ENCODE data around the gene ZNF212.

The ZNF212 gene

DNA sequence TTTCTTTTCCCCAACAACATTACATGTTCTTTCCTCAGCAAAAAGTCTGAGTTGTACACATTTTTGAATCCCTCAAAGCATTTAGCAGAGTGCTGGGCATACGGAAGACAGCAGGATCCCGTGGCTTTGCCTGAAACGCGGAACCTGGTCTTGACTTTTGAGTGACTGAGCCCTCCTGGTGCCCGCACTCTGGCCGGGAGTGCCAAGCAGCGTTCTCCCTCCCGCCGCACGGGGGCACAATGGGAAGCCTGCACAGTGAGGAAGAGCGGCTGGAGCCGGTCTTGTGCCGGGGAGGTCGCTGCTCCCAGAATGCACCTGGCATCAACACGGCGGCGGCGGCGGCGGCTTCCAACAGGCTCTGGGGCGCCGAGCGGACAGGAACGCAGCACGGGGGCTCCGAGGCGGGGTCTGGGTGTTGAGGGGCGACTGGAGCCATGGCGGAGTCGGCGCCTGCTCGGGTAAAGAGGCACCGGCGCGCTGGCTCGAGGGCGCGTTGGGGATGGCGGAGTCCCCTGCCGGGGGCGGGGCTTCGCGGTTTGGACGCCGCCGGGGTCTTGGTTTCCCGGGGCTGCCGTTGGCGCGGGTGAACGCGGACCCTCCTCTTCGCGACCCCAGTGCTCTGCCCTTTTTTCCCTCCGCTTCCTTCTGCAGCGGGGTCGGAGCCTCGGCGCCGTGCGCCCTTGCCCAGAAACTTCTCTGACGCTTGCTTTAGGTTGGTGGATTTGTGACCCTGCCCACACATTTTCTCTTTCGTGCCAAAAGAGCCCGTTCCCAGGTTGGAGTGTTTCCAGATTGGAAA is at the start of gene ZNF212:
TSS of gene ZNF212 (plus strand) at position 307 of the 799 bp plus-strand sequence. CDS start at position 435, 128 bp downstream.
- DNase-seq (ENCODE audit: low read depth in 2 of 3, low spot score in 2 of 3), result peak; percentile 74 to 79 (median 75)

DNA sequence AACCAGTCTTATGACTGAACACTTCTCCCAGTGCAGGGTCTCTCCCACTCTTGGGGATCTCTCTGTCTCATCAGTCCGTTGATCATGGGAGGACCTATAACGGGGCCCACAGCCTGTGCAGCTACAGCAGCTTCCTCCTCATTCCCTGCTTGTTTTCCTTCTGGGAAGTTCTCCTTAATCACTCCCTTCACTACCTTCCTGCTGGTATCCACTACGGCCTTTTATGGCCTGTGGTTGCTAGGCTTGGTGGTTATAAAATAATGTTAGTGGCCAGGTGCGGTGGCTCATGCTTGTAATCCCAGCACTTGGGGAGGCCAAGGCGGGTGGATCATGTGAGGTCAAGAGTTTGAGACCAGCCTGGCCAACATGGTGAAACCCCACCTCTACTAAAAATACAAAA is 47.6 kb upstream of the ZNF212 start:
- DNase-seq (ENCODE audit: low read depth in 2 of 3, low spot score in 2 of 3), result no peak

DNA sequence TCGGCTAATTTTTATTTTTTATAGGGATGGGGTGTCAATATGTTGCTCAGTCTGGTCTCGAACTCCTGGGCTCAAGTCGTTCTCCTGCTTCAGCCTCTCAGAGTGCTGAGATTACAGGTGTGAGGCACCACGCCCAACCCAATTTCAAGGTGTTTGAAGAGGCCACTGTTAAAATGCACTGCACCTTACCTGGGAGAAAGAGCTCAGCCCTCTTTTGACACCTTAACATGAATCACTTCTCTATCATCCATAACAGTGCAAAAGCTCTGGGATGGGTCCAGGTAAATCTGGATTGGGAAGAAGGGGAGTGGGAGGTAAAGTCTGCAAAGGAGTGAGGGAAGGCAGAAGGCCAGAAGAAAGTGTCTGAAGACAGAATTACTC is 44.7 kb upstream of the ZNF212 start:
- DNase-seq (ENCODE audit: low read depth in 2 of 3, low spot score in 2 of 3), result no peak

DNA sequence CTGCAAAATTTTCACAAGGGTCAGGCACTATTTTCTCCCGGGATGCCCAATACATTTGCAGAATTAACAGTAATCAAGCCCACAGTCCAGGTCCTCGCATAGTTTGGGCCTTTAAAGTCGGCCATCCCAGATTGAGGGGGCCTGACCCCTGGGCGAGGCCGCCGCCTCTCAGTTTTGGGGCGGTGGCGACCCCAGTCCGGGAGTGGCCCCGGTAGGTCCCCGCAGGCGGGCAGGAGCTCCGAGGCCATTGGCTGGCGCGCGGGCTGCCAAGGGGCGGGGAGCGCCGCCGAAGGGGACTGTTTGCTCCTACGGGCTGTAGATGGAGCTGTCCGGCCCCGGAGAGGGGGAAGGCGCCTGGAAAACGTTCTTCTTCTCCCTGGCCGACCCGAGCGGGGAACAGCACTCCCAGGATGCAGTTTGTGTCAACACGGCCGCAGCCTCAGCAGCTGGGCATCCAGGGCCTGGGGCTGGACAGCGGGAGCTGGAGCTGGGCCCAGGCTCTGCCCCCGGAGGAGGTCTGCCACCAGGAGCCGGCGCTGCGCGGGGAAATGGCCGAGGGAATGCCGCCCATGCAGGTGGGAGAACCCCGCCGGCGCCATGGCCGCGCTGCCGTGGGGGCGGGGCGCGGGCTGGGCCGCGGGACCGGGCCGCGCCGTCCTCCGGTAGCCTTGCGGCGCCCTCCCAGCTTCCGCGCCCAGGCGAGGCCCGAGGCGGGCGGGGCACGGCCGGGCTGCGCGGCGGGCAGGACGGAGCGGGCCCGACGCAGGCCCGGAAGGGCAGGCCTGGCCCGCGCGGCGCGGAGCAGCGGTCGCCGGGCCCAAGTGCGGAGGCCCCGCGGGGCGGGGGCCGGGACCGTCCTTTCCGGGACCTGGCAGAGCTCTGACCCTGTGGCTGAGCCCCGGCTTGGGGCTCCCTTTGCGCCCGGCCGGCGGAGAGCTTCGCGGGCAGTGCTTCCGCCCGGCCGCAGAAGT is 44.0 kb upstream of the ZNF212 start, which contains the start of gene ZNF282:
TSS of gene ZNF282 (plus strand) at position 367 of the 971 bp plus-strand sequence. CDS start at position 411, 44 bp downstream.
- peak; percentile 59 to 71 (median 60) for DNase-seq (ENCODE audit: low read depth in 2 of 3, low spot score in 2 of 3)

DNA sequence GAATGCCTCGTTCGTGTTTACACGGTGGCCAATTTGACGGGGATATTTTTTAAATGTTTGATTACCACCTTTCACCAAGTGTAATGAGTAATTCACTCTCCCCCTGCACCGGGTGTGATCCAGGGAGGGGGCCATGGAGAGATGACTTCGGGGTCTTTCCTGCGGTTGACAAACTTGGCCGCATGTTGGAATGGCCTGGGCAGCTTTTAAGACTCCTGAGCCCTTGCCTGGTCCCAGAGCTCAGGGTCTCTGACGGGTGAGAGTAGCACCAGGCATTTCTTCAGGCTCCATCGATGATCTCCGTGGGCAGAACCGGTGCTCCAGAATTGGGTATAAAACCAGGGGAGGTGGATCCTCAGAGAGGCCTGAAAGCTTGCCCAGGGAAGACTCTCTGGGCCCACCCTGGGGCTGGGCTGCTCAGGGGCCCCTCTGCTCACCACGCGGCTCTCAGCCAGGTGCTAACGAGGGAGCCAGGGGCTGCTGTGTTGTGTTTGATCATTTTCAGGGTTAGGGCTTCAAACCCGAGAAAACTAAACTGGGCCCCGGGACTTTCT is 43.2 kb upstream of the ZNF212 start:
- DNase-seq (ENCODE audit: low read depth in 2 of 3, low spot score in 2 of 3), result peak in 1 of 3 experiments; percentile 19

DNA sequence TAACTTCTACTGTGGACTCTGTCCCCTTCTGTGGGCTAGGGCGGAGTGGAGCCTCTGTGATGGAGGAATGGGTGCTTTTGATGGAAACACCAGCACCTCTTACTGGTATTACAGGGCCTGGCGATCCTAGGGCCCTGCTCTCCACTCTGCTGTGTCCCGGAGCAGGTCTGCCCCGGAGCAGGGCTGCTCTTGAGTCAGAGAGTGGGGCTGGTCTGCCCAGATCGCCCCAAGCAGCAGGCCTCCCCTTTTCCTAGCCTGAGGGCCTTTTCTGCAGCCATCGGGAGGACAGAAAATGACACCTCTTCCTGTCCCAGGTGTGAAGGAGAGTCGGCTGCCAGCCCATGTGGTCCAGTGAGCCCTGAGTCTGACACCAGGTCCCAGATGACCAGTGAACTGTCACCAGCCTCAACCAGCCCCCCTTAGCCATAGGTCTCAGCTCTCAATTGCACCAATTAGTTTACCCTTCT is 42.7 kb upstream of the ZNF212 start:
- DNase-seq (ENCODE audit: low read depth in 2 of 3, low spot score in 2 of 3), result no peak

DNA sequence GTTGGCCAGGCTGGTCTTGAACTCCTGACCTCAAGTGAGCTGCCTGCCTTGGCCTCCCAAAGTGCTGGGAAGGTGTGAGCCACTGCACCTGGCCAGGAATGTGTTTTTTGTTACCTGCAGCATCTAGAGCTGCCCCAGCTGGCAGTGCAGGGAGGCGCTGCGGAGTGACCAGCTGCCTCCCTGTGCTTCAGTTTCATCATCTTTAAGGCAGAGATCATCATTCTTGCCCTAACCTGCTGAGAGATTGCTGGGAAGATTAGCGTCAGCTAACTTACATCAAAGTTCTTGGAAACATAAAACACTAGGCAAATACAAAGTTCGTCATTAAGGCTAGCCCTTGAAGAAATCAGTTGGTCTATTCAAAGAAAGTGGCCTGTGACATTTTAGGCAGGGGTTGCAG is 41.8 kb upstream of the ZNF212 start:
- DNase-seq (ENCODE audit: low read depth in 2 of 3, low spot score in 2 of 3), result no peak

DNA sequence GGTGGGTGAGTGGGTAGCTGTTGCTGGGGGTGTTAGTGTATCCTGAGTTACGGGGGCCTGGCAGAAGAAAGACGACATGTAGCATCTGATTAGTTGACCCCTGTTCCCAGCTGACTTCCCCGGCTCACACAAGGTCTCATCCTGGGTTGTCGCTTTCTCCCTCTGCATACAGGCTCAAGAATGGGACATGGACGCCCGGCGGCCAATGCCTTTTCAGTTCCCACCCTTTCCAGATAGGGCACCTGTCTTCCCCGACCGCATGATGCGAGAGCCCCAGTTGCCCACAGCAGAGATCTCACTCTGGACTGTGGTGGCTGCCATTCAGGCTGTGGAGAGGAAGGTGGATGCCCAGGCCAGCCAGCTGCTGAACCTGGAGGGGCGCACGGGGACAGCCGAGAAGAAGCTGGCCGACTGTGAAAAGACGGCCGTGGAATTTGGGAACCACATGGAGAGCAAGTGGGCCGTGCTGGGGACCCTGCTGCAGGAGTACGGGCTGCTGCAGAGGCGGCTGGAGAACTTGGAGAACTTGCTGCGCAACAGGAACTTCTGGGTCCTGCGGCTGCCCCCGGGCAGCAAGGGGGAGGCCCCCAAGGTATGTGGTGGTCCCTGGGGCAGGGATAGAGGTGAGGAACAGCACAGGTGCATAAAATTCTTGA is 41.2 kb upstream of the ZNF212 start:
- no peak for DNase-seq (ENCODE audit: low read depth in 2 of 3, low spot score in 2 of 3)

DNA sequence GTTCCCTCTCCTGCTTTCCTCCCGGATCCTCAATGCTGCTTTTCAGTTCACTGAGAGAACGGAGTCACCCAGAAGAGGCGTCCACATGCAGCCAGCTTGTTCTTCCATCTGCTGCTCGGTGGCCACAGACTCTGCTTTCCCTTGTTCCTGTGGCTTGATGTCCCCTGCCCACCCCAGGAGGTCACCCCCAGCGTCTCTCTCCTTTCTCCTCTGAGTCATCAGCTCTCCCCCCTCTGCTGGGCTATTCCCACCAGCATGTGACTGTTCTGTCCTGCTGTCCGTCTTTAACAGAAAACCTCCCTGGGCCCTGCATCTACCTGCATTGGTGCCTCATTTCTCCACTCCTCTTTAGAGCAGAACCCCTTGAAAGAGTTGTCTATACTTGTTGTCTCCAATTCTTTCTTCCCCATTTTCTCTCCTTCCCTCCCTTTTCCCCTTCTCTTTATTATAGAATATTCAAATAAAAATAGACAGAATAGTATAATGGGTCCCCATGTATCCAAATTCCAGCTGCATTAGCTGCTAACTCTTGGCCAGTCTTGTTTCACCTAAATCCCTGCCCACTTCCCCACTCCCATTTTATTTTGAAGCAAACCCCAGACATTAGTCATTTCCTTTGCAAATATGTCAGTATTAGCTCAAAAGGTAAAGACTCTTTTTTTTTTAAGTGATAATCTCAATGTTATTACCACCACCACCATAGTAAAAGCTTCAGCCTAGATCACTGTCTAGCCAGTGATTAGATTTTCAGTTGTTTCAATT is 40.0 kb upstream of the ZNF212 start:
- DNase-seq (ENCODE audit: low read depth in 2 of 3, low spot score in 2 of 3), result no peak

DNA sequence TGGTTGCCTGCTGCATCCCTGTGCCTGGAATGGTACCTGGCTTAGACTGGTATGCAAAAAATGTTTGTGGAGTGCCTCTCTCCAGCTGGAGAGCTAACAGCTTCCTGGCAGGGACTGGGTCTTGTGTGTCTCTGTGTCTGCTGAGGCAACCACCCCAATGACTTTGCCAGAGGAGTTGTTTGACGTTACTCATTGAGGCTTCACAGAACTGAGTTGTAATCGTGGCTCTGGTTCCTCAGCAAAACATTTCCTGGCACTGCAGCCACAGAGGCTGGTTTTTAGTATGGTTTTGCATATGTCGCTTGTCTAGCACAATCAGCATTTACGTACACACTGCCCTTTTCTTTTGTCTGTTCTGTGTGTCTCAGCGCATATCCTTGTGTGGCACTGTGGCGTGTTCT is 36.6 kb upstream of the ZNF212 start:
- DNase-seq (ENCODE audit: low read depth in 2 of 3, low spot score in 2 of 3), result no peak

DNA sequence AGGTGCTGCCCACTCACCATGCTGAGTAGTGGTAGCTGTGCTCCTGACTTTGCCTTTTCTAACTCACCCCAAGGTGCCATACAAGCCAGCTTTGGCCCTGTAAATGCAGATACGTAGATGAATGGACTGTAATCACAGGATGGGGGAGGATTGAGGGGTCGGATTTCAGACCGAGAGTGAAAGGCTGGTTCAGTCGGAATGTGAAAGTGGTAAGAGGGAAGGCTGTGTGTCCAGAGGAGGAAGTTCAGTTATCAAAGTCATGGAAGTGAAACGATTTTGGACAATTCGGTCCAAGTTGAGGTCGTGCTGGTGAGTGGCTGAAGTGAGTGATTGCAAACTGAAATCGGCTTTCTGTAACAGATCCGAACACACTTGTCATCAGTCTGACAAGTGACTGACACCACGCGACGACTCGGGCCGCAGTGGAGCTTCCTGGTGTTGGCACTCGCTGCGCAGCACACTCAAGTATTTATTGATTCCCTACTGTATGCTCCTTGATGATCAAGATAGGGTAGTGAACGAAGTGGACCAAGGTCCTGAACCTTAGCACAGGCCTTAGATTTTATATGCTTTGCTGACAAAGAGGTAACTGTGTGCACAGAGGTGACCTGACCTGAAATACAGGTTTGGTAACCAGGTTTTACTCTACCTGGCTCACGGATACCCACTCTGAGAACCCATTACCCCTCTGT is 33.6 kb upstream of the ZNF212 start:
- no peak for DNase-seq (ENCODE audit: low read depth in 2 of 3, low spot score in 2 of 3)

DNA sequence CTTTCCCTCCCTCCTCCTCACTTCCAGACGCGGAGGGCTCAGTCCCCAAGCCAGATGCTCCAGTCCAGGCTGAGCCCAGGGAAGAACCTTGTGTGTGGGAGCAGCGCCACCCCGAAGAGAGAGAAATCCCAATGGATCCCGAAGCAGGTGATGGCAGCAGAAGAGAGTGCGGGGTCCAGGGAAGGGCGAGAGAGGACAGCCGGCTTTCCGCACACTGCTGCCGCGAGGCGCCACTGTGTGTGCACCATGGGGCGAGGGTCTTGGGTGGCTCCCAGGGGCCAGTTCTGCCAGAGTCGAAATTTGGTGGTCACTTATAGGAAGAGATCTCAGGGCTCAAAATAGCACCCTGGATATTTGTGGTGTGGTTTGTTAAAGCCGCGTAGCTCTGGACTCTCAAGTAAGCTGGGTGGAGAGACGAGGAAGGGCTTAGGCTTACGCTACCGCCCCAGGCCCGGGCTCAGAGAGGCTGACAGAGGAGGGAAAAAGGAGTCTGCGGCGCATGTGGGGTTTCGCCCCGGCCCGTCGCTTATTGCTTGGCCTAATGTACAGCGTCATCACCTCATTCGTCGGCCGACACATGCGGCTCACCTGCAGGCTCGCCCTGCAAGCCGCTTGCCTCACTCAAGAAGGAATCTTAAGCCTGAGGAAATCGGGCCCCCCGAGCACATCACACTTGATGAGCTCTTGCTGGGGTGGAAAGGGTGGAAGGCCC is 32.0 kb upstream of the ZNF212 start:
- no peak for DNase-seq (ENCODE audit: low read depth in 2 of 3, low spot score in 2 of 3)

DNA sequence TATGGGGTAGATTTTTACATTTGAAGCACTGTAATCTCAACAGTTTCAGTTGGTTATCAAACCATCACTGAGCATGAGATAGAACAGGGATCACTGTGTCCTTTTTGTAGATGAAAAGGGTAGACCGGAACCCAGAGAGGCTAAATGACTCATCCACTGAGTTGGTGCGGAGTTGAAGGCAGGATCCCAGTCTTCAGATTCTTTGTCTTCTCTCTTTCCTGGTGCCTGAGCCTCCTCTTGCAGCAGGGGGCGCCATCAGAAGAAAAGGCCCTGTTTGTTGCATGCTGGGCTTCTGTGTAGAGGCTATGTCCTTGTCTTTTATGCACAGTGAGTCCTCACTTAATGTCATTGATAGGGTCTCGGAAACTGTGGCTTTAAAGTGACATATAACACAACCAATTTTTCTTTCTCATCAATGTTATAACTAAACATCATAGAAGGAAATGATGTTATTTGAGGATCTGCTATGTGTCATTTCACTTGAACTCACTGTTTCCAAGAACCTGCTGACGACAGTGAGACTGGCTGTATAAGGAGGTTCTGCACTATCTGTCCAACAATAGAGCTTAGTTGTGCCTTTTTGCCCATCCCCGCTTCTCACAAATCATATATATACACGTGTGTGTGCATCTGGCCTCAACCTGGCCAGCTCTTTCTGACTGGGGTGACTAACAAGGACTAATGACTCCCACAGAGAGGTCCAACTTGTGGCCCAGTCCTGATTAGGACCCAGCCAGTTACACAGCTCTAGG is 29.8 kb upstream of the ZNF212 start:
- DNase-seq (ENCODE audit: low read depth in 2 of 3, low spot score in 2 of 3), result peak; percentile 38 to 70 (median 57)

DNA sequence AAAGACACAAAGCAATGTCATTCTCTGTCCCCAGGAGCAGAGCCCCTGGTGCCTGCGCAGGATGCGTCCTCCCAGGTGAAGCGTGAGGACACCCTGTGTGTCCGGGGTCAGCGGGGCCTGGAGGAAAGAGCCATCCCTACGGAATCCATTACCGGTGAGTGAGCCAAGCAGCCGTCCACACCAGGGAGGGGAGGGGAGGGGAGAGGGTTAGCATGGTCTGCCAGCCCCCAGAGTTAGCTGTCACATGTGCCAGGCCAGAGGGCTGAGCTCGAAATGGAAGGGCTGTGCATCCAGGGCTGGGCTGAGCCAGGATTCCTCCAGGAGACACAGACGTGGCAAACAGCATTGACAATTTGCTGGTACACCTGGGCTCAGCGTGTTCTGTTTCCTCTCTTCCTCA is 28.9 kb upstream of the ZNF212 start:
- no peak for DNase-seq (ENCODE audit: low read depth in 2 of 3, low spot score in 2 of 3)

DNA sequence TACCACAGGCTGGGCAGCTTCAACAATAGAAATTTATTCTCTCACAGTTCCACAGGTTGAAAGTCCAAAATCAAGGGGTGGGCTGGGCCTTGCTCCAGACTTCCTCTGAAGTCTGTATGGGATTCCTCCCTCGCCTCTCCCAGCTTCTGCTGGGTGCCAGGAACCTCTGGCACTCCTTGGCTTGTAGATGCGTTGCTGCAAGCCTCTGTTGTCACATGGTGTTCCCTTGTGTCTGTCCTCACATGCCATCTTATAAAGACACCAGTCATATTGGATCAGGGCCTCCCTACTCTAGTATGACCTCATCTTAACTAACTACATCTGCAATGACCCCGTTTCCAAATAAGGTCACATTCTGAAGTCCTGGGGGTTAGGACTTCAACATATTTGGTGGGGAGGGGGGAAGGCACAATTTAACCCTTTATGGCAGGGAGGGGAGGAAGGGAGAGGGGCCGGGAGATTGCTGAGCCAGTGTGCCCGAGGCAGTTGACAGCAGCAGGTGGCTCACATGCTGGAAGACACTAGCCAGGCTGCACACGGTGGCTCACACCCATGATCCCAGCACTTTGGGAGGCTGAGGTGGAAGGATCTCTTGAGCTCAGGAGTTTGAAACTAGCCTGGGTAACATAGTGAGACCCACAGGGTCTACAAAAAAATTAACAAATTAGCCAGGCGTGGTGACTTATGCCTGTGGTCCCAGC is 25.3 kb upstream of the ZNF212 start:
- DNase-seq (ENCODE audit: low read depth in 2 of 3, low spot score in 2 of 3), result no peak

DNA sequence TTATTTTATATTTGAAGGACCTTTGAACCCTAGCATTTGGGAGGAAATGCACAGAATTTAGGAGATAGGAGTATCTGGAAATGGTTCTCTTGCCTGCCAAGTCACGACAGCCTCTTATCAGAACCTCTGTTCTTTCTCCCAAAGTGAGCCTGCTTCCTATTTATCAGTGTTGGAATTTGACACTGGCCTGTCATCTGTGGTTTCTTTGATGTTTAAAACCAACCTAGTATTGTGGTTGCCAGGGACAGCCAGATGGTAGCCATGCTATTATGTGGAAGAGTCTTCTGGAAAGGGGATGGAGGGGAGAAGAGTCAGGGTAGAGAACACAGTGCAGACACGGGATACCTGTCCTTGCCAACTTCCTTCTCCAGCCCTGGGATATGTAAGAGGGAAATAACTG is 23.0 kb upstream of the ZNF212 start:
- DNase-seq (ENCODE audit: low read depth in 2 of 3, low spot score in 2 of 3), result no peak

DNA sequence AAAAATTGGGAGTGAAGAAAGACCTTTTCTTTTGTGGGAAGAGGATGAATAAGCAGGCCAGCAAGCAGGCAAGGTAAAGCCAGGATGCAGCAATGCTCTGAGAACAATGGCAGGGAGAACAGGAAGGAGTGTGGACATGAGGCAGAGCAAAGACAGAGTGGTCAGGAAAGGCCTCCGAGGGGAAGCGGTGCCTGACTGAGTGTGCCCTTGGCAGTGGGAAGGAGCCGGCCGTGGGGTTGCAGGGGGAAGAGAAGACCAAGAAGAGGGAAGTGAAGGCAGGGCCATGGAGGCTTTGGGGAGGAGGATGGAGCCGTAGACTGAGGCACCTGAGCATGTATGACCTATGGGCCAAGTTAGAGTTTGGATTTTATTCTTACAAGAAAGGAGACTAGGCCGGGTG is 21.9 kb upstream of the ZNF212 start:
- DNase-seq (ENCODE audit: low read depth in 2 of 3, low spot score in 2 of 3), result no peak
